Kasumi-1 (cell line): Measurements from ENCODE around the gene RNF187.

ENCODE experiments used
- DNase-seq, 2 experiments: peaks; one replicate each; lab custom pipeline; 2025; lab: John Stamatoyannopoulos, UW

The RNF187 gene

GRCh38 chr1:228510101-228510802, 23.1 kb downstream of the RNF187 start:
- DNase-seq: no peak

GRCh38 chr1:228510803-228511413, 23.7 kb downstream of the RNF187 start:
- DNase-seq: no peak

- no peak for DNase-seq
Observed at GRCh38 chr1:228511546-228512445, 24.6 kb downstream of the RNF187 start.

- no peak for DNase-seq
Observed at GRCh38 chr1:228512781-228513198, 25.6 kb downstream of the RNF187 start.

GRCh38 chr1:228513236-228513900, 26.2 kb downstream of the RNF187 start:
- no peak for DNase-seq

GRCh38 chr1:228514421-228514820, 27.2 kb downstream of the RNF187 start:
- DNase-seq: no peak

GRCh38 chr1:228515200-228515834, 28.1 kb downstream of the RNF187 start:
- DNase-seq: peak; percentile 58 to 68

GRCh38 chr1:228517655-228518054, 30.5 kb downstream of the RNF187 start:
- no peak for DNase-seq

- peak in 1 of 2 experiments; percentile 23 for DNase-seq
Observed at GRCh38 chr1:228527596-228527995, 40.4 kb downstream of the RNF187 start.

GRCh38 chr1:228528612-228529011, 41.4 kb downstream of the RNF187 start:
- no peak for DNase-seq

GRCh38 chr1:228530086-228530758, 43.0 kb downstream of the RNF187 start:
- DNase-seq: no peak

- DNase-seq: no peak
Observed at GRCh38 chr1:228530951-228531731, 44.0 kb downstream of the RNF187 start.

GRCh38 chr1:228538831-228539230, 51.6 kb downstream of the RNF187 start:
- no peak for DNase-seq

- no peak for DNase-seq
Observed at GRCh38 chr1:228540161-228540917, 53.2 kb downstream of the RNF187 start.

- no peak for DNase-seq
Observed at GRCh38 chr1:228541725-228542124, 54.5 kb downstream of the RNF187 start.

GRCh38 chr1:228542376-228542775, 55.2 kb downstream of the RNF187 start:
- no peak for DNase-seq

- no peak for DNase-seq
Observed at GRCh38 chr1:228542981-228543380, 55.8 kb downstream of the RNF187 start.

GRCh38 chr1:228543396-228543795, 56.2 kb downstream of the RNF187 start:
- no peak for DNase-seq

GRCh38 chr1:228544021-228544850, 57.1 kb downstream of the RNF187 start:
- no peak for DNase-seq
